Lung (tissue), 12 donors: ENCODE results near the gene PGAP1. TPM values are rescaled to one million over a fixed set of nuclear protein-coding genes. Genes with fewer than 3 reads are reported as not detected.
"Not testable (repeated sequence)": the region's sequence is repeated elsewhere in the genome, so short reads cannot be mapped to it uniquely, and the experiment has no call there.

Source experiments
- ATAC-seq: fragments of 200-7000 bp; cut with Tn5 transposase; one replicate; pipeline ENCODE4 v1.9.1; 2020; ENCODE audit warnings: moderate number of reproducible peaks; ENCODE audit not compliant: insufficient read depth, low FRiP score
- DNase-seq, 3 donors: peaks; one replicate each; pipeline ENCODE4 v3.0.0-alpha.2; 2013 to 2017
- H3K27ac ChIP-seq, 2 donors: one replicate each; pipeline ENCODE4 v1.5.1; 2013; ENCODE audit warnings: mild to moderate bottlenecking in 2 of 2, moderate library complexity in 2 of 2, control low read depth in 1 of 2, inconsistent platforms in 1 of 2, low read depth in 1 of 2, low read length in 1 of 2
- H3K27me3 ChIP-seq, 3 donors: one replicate each; pipeline ENCODE4 v1.5.1; 2013; ENCODE audit warnings: low read length in 2 of 3; ENCODE audit not compliant: control insufficient read depth in 3 of 3, insufficient read depth in 3 of 3
- H3K36me3 ChIP-seq, 4 donors: one replicate each; pipeline ENCODE4 v1.5.1; 2013; ENCODE audit warnings: low read length in 4 of 4, mild to moderate bottlenecking in 1 of 4, moderate library complexity in 1 of 4; ENCODE audit not compliant: control insufficient read depth in 4 of 4, insufficient read depth in 4 of 4
- H3K4me1 ChIP-seq, 5 donors: one replicate each; pipeline ENCODE4 v1.5.1; 2013; ENCODE audit warnings: low read length in 5 of 5, mild to moderate bottlenecking in 2 of 5, moderate library complexity in 1 of 5; ENCODE audit not compliant: control insufficient read depth in 5 of 5, insufficient read depth in 5 of 5
- H3K4me3 ChIP-seq: one replicate; pipeline ENCODE4 v1.5.1; 2013; ENCODE audit warnings: mild to moderate bottlenecking, control low read depth, moderate library complexity
- H3K9ac ChIP-seq, 2 donors: one replicate each; pipeline ENCODE4 v1.5.1; 2013; ENCODE audit warnings: low read length in 2 of 2, control low read depth in 1 of 2; ENCODE audit not compliant: insufficient read depth in 1 of 2
- H3K9me3 ChIP-seq, 4 donors: one replicate each; pipeline ENCODE4 v1.5.1; 2013; ENCODE audit warnings: low read length in 3 of 4, mild to moderate bottlenecking in 1 of 4, moderate library complexity in 1 of 4; ENCODE audit not compliant: control insufficient read depth in 4 of 4, insufficient read depth in 3 of 4
- CTCF ChIP-seq: IDR thresholded peaks from 2 replicates; pipeline ENCODE4 v1.5.1; 2012; ENCODE audit warnings: mild to moderate bottlenecking; ENCODE audit errors: control extremely low read depth, extremely low read depth
- WGBS, 2 donors: extraction: QIAGEN DNeasy Blood & Tissue Kit; methylation state at CpG; one replicate each; pipeline ENCODE4 v1.1.7; 2013; 5-methylcytosine and 5-hydroxymethylcytosine counted together
- polyA plus RNA-seq, 2 donors: library from polyadenylated mRNA; stranded (reverse); fragments of 200-250 nt; gene quantifications; one replicate each; pipeline ENCODE4 v1.2.1, GENCODE V29; 2013
- total RNA-seq, 2 donors: library from RNA; depleted of rRNA in 1 of 2; stranded (reverse); fragments of >200 nt in 1 of 2; gene quantifications; one replicate each; pipeline ENCODE4 v1.2.1, GENCODE V29; 2014 to 2021
- donor health status: control.
- donor health status: control.
- donor health status: Bipolar disorder and iron deficiency.
- donor health status: healthy.
- donor health status: DM: yes; HTN: yes; CAD: no.

PGAP1 gene
- total and polyA plus RNA-seq, 4 donors, result 1.4 to 34.1 (median 7.0) TPM

- Histone ChIP-seq H3K9me3 (no peaks in the 10 kb centered on the region), H3K4me3 (no peak overlapping the region), H3K9ac (no peak overlapping the region), H3K36me3 (peaks cover 0 to 51% (median 29%) of the 10 kb centered on the region in 4 donors), H3K4me1 (no peaks in the 10 kb centered on the region), H3K27ac (no peak overlapping the region), H3K27me3 (no peaks in the 10 kb centered on the region)
- 87 to 88% methylated on average over 4 of the region's 4 CpGs for WGBS, 2 donors
- DNase-seq (no peak), ATAC-seq (no peak)
- no peak for TF ChIP-seq CTCF
Measured at GRCh38 chr2:196914867-196915460, 11.5 kb downstream of the PGAP1 start.

- Histone ChIP-seq H3K9me3 (no peaks in the 10 kb centered on the region), H3K4me3 (no peak overlapping the region), H3K9ac (no peak overlapping the region), H3K4me1 (no peaks in the 10 kb centered on the region), H3K27ac (no peak overlapping the region), H3K36me3 (peaks cover 0 to 47% (median 26%) of the 10 kb centered on the region in 4 donors), H3K27me3 (no peaks in the 10 kb centered on the region)
- no peak for ATAC-seq
- no peak for DNase-seq
- no peak for TF ChIP-seq CTCF
- 96 to 100% methylated on average over 1 of the region's 1 CpG for WGBS, 2 donors
Measured at GRCh38 chr2:196913691-196914090, 12.8 kb downstream of the PGAP1 start.

- DNase-seq, H3K4me1 ChIP-seq, ATAC-seq, H3K4me3 ChIP-seq, H3K27me3 ChIP-seq, H3K27ac ChIP-seq, H3K9me3 ChIP-seq, H3K9ac ChIP-seq: not testable (repeated sequence)
- peaks cover 0 to 15% (median 4%) of the 10 kb centered on the region in 4 donors for H3K36me3 ChIP-seq
- 84 to 99% methylated on average over 8 of the region's 15 CpGs for WGBS, 2 donors
Measured at GRCh38 chr2:196905365-196905764, 21.1 kb downstream of the PGAP1 start.

- DNase-seq, result no peak
- H3K4me1 ChIP-seq, result no peaks in the 10 kb centered on the region
- H3K27ac ChIP-seq, result no peak overlapping the region
- no peaks in the 10 kb centered on the region for H3K27me3 ChIP-seq
- TF ChIP-seq CTCF, result no peak
- no peak overlapping the region for H3K9ac ChIP-seq
- peaks cover 3 to 15% (median 6%) of the 10 kb centered on the region in 4 donors for H3K36me3 ChIP-seq
- 98 to 100% methylated on average over 3 of the region's 3 CpGs for WGBS, 2 donors
- no peak for ATAC-seq
- no peak overlapping the region for H3K4me3 ChIP-seq
- H3K9me3 ChIP-seq, result no peaks in the 10 kb centered on the region
Measured at GRCh38 chr2:196902828-196903227, 23.7 kb downstream of the PGAP1 start.
